Mesendoderm (in vitro differentiated cells): ENCODE measurements around the gene AGAP1.

Experiments used
- DNase-seq: peaks from one replicate; pipeline ENCODE4 v3.0.0; 2013
- H2AK5ac ChIP-seq: 2 replicates; pipeline ENCODE4 v1.6.1; 2013; ENCODE audit warnings: low read length, inconsistent platforms
- H2BK120ac ChIP-seq: 2 replicates; pipeline ENCODE4 v1.6.1; 2013; ENCODE audit warnings: low read depth, mild to moderate bottlenecking, low read length, moderate library complexity, mixed read lengths
- H2BK15ac ChIP-seq: replicated peaks from 2 replicates; pipeline ENCODE4 v1.6.1; 2013; ENCODE audit warnings: low read depth, mild to moderate bottlenecking, moderate library complexity
- H2BK5ac ChIP-seq: 2 replicates; pipeline ENCODE4 v1.6.1; 2013; ENCODE audit warnings: low read length, inconsistent platforms
- H3K18ac ChIP-seq: 2 replicates; pipeline ENCODE4 v1.6.1; 2013; ENCODE audit warnings: mild to moderate bottlenecking, low read length, mixed read lengths
- H3K23ac ChIP-seq: one replicate; pipeline ENCODE4 v1.6.1; 2013; ENCODE audit warnings: low read length
- H3K27ac ChIP-seq: 2 replicates; pipeline ENCODE4 v1.5.1; 2013; ENCODE audit warnings: low read depth, mild to moderate bottlenecking, inconsistent platforms, low read length, moderate library complexity
- H3K27me3 ChIP-seq: 2 replicates; pipeline ENCODE4 v1.6.1; 2013; ENCODE audit warnings: low read length, control low read depth, mild to moderate bottlenecking, inconsistent platforms; ENCODE audit not compliant: insufficient read depth, poor library complexity
- H3K36me3 ChIP-seq: 2 replicates; pipeline ENCODE4 v1.6.1; 2013; ENCODE audit warnings: low read length, inconsistent platforms; ENCODE audit not compliant: control insufficient read depth, insufficient read depth
- H3K4ac ChIP-seq: one replicate; pipeline ENCODE4 v1.6.1; 2013; ENCODE audit warnings: low read depth, mild to moderate bottlenecking, low read length, moderate library complexity
- H3K4me1 ChIP-seq: 2 replicates; pipeline ENCODE4 v1.6.1; 2013; ENCODE audit warnings: low read depth, low read length, inconsistent platforms; ENCODE audit not compliant: control insufficient read depth
- H3K4me2 ChIP-seq: 2 replicates; pipeline ENCODE4 v1.6.1; 2013; ENCODE audit warnings: low read length
- H3K4me3 ChIP-seq: 2 replicates; pipeline ENCODE4 v1.5.1; 2013; ENCODE audit warnings: mild to moderate bottlenecking, low read length
- H3K56ac ChIP-seq: one replicate; pipeline ENCODE4 v1.6.1; 2013; ENCODE audit warnings: low read length
- H3K79me1 ChIP-seq: 2 replicates; pipeline ENCODE4 v1.6.1; 2013; ENCODE audit warnings: low read length, inconsistent platforms
- H3K79me2 ChIP-seq: 2 replicates; pipeline ENCODE4 v1.6.1; 2013; ENCODE audit warnings: mild to moderate bottlenecking, low read length; ENCODE audit not compliant: control insufficient read depth, insufficient read depth
- H3K9ac ChIP-seq: 2 replicates; pipeline ENCODE4 v1.6.1; 2013; ENCODE audit warnings: low read length, inconsistent platforms
- H4K5ac ChIP-seq: one replicate; pipeline ENCODE4 v1.6.1; 2013; ENCODE audit warnings: low read length
- H4K8ac ChIP-seq: one replicate; pipeline ENCODE4 v1.6.1; 2013; ENCODE audit warnings: low read depth, mild to moderate bottlenecking, control low read depth, low read length, moderate library complexity
- WGBS: extraction: QIAGEN DNeasy Blood & Tissue Kit; methylation state at CpG from one replicate; pipeline ENCODE4 v1.1.7; 2013; ENCODE audit warnings: low lambda C conversion rate, missing lambda C conversion rate; ENCODE audit not compliant: insufficient coverage; ENCODE audit errors: extremely low coverage; 5-methylcytosine and 5-hydroxymethylcytosine counted together

Gene AGAP1

DNA sequence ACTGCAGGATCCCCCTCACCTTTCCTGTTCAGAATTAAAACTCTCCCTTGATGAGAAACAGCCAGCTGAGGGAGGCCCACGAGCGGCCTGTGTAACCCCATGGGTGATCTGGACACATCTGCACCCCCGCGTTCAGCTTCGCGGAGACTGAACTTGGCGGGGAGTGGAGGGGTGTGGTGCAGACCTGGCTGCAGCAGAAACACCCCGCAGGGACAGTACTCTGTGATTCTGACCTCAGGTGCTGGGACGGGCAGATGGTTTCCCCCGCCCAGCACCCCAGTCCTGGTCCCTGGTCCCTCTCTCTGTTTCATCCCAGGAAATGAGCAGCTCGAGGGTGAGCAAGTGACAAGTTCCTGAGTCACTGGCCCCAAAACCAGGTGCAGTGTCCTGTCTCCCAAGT lies 633.2 kb downstream of the AGAP1 start:
- no peak overlapping the region for H4K8ac ChIP-seq
- H3K56ac ChIP-seq, result no peak overlapping the region
- H3K79me2 ChIP-seq, result no peaks in the 10 kb centered on the region
- no peak overlapping the region for H4K5ac ChIP-seq
- no peak overlapping the region for H3K4me2 ChIP-seq
- no peak overlapping the region for H3K18ac ChIP-seq
- no peaks in the 10 kb centered on the region for H3K27me3 ChIP-seq
- no peak for DNase-seq
- H3K23ac ChIP-seq, result no peak overlapping the region
- no peak overlapping the region for H3K27ac ChIP-seq
- no peaks in the 10 kb centered on the region for H3K4me1 ChIP-seq
- H3K79me1 ChIP-seq, result no peaks in the 10 kb centered on the region
- no peak overlapping the region for H2BK5ac ChIP-seq
- H3K4me3 ChIP-seq, result no peak overlapping the region
- no peak overlapping the region for H2BK120ac ChIP-seq
- H2AK5ac ChIP-seq, result no peak overlapping the region
- H3K4ac ChIP-seq, result no peak overlapping the region
- no peak overlapping the region for H3K9ac ChIP-seq
- H3K36me3 ChIP-seq, result no peaks in the 10 kb centered on the region
- WGBS, result no CpG with 5 or more reads among the region's 11 CpGs
- H2BK15ac ChIP-seq, result no peak overlapping the region

DNA sequence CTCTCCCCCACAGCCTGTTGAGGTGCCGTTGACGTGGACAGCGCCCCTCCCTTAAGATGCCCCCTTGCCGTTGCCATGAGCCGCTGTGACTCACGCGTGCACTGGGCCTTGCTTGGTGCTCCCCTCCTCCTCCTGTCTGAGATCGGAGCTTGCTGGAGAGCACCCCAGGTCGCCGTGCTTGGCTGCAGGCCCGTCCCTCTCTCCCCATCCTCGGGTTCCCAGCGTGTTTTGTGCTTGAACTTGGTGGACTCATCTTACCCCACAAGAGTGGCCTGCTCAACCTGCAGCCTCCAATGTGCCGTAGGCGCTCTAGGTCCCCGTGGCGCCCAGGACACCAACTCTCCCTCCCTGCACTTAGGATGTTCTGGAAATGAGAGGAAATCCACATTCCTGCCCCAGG lies 634.5 kb downstream of the AGAP1 start:
- H3K4me3 ChIP-seq, result no peak overlapping the region
- no peak overlapping the region for H3K56ac ChIP-seq
- no peak overlapping the region for H2BK5ac ChIP-seq
- no peak overlapping the region for H3K9ac ChIP-seq
- no peaks in the 10 kb centered on the region for H3K79me2 ChIP-seq
- H2AK5ac ChIP-seq, result no peak overlapping the region
- H3K4ac ChIP-seq, result no peak overlapping the region
- no peak overlapping the region for H2BK120ac ChIP-seq
- no peak overlapping the region for H4K5ac ChIP-seq
- no peak overlapping the region for H3K4me2 ChIP-seq
- H3K79me1 ChIP-seq, result no peaks in the 10 kb centered on the region
- H3K18ac ChIP-seq, result no peak overlapping the region
- H3K23ac ChIP-seq, result no peak overlapping the region
- H3K4me1 ChIP-seq, result no peaks in the 10 kb centered on the region
- WGBS, result no CpG with 5 or more reads among the region's 17 CpGs
- DNase-seq, result no peak
- H3K27ac ChIP-seq, result no peak overlapping the region
- no peak overlapping the region for H2BK15ac ChIP-seq
- no peak overlapping the region for H4K8ac ChIP-seq
- no peaks in the 10 kb centered on the region for H3K27me3 ChIP-seq
- H3K36me3 ChIP-seq, result no peaks in the 10 kb centered on the region

DNA sequence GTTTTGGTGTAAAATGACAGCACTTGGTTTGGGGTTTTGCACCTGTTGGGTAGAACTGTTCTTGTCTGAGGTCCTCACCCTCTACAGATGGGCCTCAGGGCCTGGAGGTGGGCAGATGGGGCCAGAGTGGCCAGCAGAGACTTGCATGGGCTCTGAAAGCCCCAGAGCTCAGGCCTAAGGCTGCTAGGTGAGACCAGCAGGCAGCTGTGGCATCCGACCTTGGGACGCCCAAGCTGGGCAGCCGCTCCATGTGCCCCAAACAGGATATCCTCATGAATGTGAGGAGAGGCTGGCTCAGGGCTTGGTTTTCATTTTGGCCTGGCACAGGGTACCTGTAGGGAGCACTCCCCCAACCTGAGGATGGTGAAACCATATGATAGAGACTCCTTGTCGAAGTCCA lies 636.1 kb downstream of the AGAP1 start:
- Histone ChIP-seq H3K18ac (no peak overlapping the region), H3K79me1 (no peaks in the 10 kb centered on the region), H2BK15ac (no peak overlapping the region), H4K8ac (no peak overlapping the region), H3K4me1 (no peaks in the 10 kb centered on the region), H3K56ac (no peak overlapping the region), H3K23ac (no peak overlapping the region), H4K5ac (no peak overlapping the region), H3K79me2 (no peaks in the 10 kb centered on the region), H3K4me2 (no peak overlapping the region), H3K27ac (no peak overlapping the region), H3K36me3 (no peaks in the 10 kb centered on the region), H2BK120ac (no peak overlapping the region), H2AK5ac (no peak overlapping the region), H3K4me3 (no peak overlapping the region), H3K9ac (no peak overlapping the region), H2BK5ac (no peak overlapping the region), H3K4ac (no peak overlapping the region), H3K27me3 (no peaks in the 10 kb centered on the region)
- no peak for DNase-seq
- no CpG with 5 or more reads among the region's 4 CpGs for WGBS

DNA sequence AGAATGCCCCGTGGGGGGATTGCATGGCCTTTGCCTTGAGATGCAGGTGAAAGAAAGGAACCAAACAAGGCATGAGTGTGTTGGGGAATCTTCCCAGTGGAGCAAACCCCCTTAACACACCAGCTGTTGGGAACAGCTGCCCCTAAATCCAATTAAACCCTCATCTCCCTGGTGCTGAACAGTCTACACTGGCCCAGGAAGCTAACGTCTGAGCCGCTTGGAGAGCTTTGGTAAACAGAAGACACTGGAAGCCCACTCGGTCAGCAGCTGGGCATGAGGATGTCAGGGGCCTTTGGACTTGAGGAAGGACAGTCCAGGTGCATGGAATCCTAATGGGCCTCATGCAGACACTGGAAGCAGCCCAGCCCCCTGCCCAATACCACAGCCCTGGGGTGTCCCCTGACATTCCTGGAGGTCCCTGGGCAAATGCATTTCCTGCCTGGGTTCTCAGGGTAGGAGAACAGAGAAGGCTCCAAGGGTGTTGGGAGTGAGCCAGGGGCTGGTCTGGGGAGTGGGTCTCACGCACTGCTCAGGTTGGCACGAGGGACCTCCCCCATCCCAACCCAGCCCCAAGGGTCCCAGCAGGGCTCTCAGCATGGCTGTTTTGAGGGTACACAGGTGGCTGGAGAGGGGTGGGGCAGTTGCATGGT lies 636.6 kb downstream of the AGAP1 start:
- Histone ChIP-seq H3K18ac (no peak overlapping the region), H3K9ac (no peak overlapping the region), H2BK5ac (no peak overlapping the region), H3K27ac (no peak overlapping the region), H3K4me1 (no peaks in the 10 kb centered on the region), H3K36me3 (no peaks in the 10 kb centered on the region), H2AK5ac (no peak overlapping the region), H3K4me2 (no peak overlapping the region), H4K8ac (no peak overlapping the region), H3K79me2 (no peaks in the 10 kb centered on the region), H3K23ac (no peak overlapping the region), H3K79me1 (no peaks in the 10 kb centered on the region), H3K56ac (no peak overlapping the region), H3K4me3 (no peak overlapping the region), H3K4ac (no peak overlapping the region), H2BK15ac (no peak overlapping the region), H2BK120ac (no peak overlapping the region), H3K27me3 (no peaks in the 10 kb centered on the region), H4K5ac (no peak overlapping the region)
- DNase-seq, result no peak
- WGBS, result no CpG with 5 or more reads among the region's 6 CpGs

DNA sequence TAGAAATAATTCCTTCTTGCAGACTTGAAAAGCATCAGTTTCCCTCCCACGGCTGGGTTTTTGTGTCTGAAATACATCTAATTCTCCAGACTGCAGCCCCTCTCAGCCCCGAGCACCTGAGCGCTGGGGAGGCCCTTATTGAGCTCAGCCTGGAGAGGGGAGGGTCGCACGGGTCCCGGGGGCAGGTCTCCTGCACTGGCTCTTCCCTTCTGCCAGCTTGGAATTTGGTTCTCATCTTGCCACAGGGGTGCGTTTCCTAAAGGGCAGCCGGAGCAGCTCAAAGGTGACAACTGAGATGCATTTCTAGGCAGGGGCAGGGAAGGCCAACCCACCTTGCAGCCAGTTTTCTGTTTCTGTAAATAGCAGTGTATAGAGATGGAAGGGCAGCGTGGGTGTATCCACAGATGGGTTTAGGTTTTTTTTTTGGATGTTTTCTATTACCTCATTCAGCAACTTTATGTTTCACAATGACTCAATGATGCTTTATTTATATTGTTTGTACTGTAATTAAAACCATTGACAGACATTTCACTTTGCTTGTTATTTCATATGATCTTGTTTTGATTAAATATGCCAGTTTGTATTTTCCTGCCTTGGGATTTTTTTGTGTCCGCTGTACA lies 637.3 kb downstream of the AGAP1 start:
- Histone ChIP-seq H3K4me3 (no peak overlapping the region), H3K36me3 (no peaks in the 10 kb centered on the region), H3K79me1 (no peaks in the 10 kb centered on the region), H4K8ac (no peak overlapping the region), H2BK15ac (no peak overlapping the region), H3K4ac (no peak overlapping the region), H2BK120ac (no peak overlapping the region), H4K5ac (no peak overlapping the region), H3K79me2 (no peaks in the 10 kb centered on the region), H3K56ac (no peak overlapping the region), H3K4me1 (no peaks in the 10 kb centered on the region), H2AK5ac (no peak overlapping the region), H2BK5ac (no peak overlapping the region), H3K23ac (no peak overlapping the region), H3K27ac (no peak overlapping the region), H3K18ac (no peak overlapping the region), H3K9ac (no peak overlapping the region), H3K4me2 (no peak overlapping the region), H3K27me3 (no peaks in the 10 kb centered on the region)
- DNase-seq, result no peak
- WGBS, result no CpG with 5 or more reads among the region's 10 CpGs
